HepG2 (cell line): Measurements from ENCODE around the gene NFILZ. TPM values are rescaled to one million over a fixed set of nuclear protein-coding genes. Genes with fewer than 3 reads are reported as not detected.

Source experiments
- ATAC-seq: fragments of 200-7000 bp; cut with Tn5 transposase; 3 replicates; pipeline ENCODE4 v1.9.1; 2020; ENCODE audit warnings: mild to moderate bottlenecking, moderate library complexity
- BruUV-seq: library from RNA; stranded (reverse); fragments of 400-500 nt; replicated peaks from 2 replicates; lab custom pipeline; 2021; lab: Mats Ljungman, UMichigan
- CTCF ChIA-PET: fragments of 300-600 bp; formaldehyde crosslinking; extraction: SDS; loops from one replicate; lab custom pipeline; 2021; ENCODE audit warnings: low total read pairs, inconsistent platforms, low intra/inter-chr PET ratio; lab: Yijun Ruan, JAX
- POLR2A ChIA-PET: fragments of 350-600 bp; sonication (Branson Sonifier 250); formaldehyde crosslinking; loops from one replicate; lab custom pipeline; 2020; ENCODE audit warnings: antibody characterized with exemption, inconsistent platforms; lab: Yijun Ruan, JAX
- DNase-seq: peaks from one replicate; pipeline ENCODE4 v3.0.0-alpha.2; 2015; ENCODE audit warnings: low spot score
- FAIRE-seq: peaks from 3 replicates; lab custom pipeline; 2011; peaks lifted over from hg19 to GRCh38; lab: Jason Lieb, UNC
- H2AFZ ChIP-seq: one replicate; pipeline ENCODE4 v1.6.1; 2011; ENCODE audit warnings: low read length, inconsistent platforms
- H3K27ac ChIP-seq: fragments of 300-600 bp; 3 replicates; pipeline ENCODE4 v1.8.0; 2011; ENCODE audit warnings: mixed run types, mild to moderate bottlenecking, mixed read lengths, low read length, inconsistent platforms; ENCODE audit not compliant: insufficient read depth; ENCODE audit errors: extremely low read length
- H3K27me3 ChIP-seq, 2 experiments: fragments of 200-600 bp in 1 of 2; 2 replicates in 1 of 2; 3 replicates in 1 of 2; pipeline versions ENCODE4 v1.6.0 to v1.8.0; 2011; ENCODE audit warnings: low read length in 2 of 2, mild to moderate bottlenecking in 2 of 2, moderate library complexity in 2 of 2, inconsistent platforms in 1 of 2; ENCODE audit not compliant: insufficient read depth in 2 of 2, control insufficient read depth in 1 of 2
- H3K36me3 ChIP-seq, 2 experiments: fragments of 200-600 bp in 1 of 2; replicated peaks in 1 of 2; 2 replicates in 1 of 2; 3 replicates in 1 of 2; pipeline versions ENCODE4 v1.5.1 to v1.8.0; 2011; ENCODE audit warnings: low read length in 2 of 2, inconsistent platforms in 1 of 2; ENCODE audit not compliant: insufficient read depth in 2 of 2, control insufficient read depth in 1 of 2
- H3K4me1 ChIP-seq: 2 replicates; pipeline ENCODE4 v1.5.1; 2012; ENCODE audit warnings: low read length, inconsistent platforms; ENCODE audit not compliant: insufficient read depth
- H3K4me2 ChIP-seq: 2 replicates; pipeline ENCODE4 v1.6.0; 2011; ENCODE audit warnings: low read depth, low read length, inconsistent platforms
- H3K4me3 ChIP-seq, 3 experiments: fragments of 200-600 bp in 1 of 3; sonication (generic), shearing (Covaris generic) in 1 of 3; replicated peaks in 1 of 3; 2 replicates each; pipeline ENCODE4 v1.5.1; 2011 to 2016; ENCODE audit warnings: low read length in 3 of 3, inconsistent platforms in 2 of 3, low read depth in 2 of 3, mild to moderate bottlenecking in 2 of 3, control low read depth in 1 of 3, mixed read lengths in 1 of 3; ENCODE audit not compliant: insufficient read depth in 1 of 3
- H3K79me2 ChIP-seq: one replicate; pipeline ENCODE4 v1.6.1; 2011; ENCODE audit warnings: low read length, inconsistent platforms; ENCODE audit not compliant: insufficient read depth
- H3K9ac ChIP-seq: 2 replicates; pipeline ENCODE4 v1.6.0; 2011; ENCODE audit warnings: mild to moderate bottlenecking, low read depth, low read length, inconsistent platforms; ENCODE audit not compliant: insufficient read depth
- H3K9me3 ChIP-seq: 2 replicates; pipeline ENCODE4 v1.5.1; 2012; ENCODE audit warnings: mild to moderate bottlenecking, low read length
- H4K20me1 ChIP-seq: 2 replicates; pipeline ENCODE4 v1.6.0; 2011; ENCODE audit warnings: inconsistent platforms, mild to moderate bottlenecking, low read length, moderate library complexity; ENCODE audit not compliant: insufficient read depth
- BRD4 ChIP-seq: sonication (generic); formaldehyde crosslinking; IDR thresholded peaks from 2 replicates; pipeline ENCODE4 v1.4.0; 2020; ENCODE audit warnings: missing genetic modification reagents
- GLI4 ChIP-seq: sonication (generic); formaldehyde crosslinking; IDR thresholded peaks from 2 replicates; pipeline ENCODE4 v1.5.1; 2020; ENCODE audit warnings: missing genetic modification reagents, mild to moderate bottlenecking, moderate library complexity, borderline replicate concordance
- HMG20A ChIP-seq: IDR thresholded peaks from 2 replicates; pipeline ENCODE4 v1.6.1; 2016; ENCODE audit warnings: borderline replicate concordance
- RXRB ChIP-seq: IDR thresholded peaks from 2 replicates; pipeline ENCODE4 v1.6.1; 2016; ENCODE audit warnings: borderline replicate concordance, missing genetic modification reagents, missing compliant biosample characterization
- SMC3 ChIP-seq: IDR thresholded peaks from 2 replicates; pipeline ENCODE4 v1.6.1; 2011; ENCODE audit warnings: low read length, improper control_type of control experiment
- SMYD3 ChIP-seq: sonication (generic); formaldehyde crosslinking; IDR thresholded peaks from 2 replicates; pipeline ENCODE4 v1.8.1; 2023; ENCODE audit warnings: mild to moderate bottlenecking, missing genetic modification reagents
- TRAFD1 ChIP-seq: sonication (generic); formaldehyde crosslinking; IDR thresholded peaks from 2 replicates; pipeline ENCODE4 v1.5.1; 2020; ENCODE audit warnings: missing genetic modification reagents, mild to moderate bottlenecking, borderline replicate concordance
- ZBTB40 ChIP-seq, 2 experiments: fragments of 450-650 bp in 1 of 2; sonication (generic) in 1 of 2; formaldehyde crosslinking in 1 of 2; IDR thresholded peaks; 2 replicates each; pipeline versions ENCODE4 v1.6.1 to v1.8.0; 2016 to 2022; ENCODE audit warnings: antibody characterized with exemption in 1 of 2, mild to moderate bottlenecking in 1 of 2, missing genetic modification reagents in 1 of 2
- ZMYM4 ChIP-seq: sonication (generic); formaldehyde crosslinking; IDR thresholded peaks from 2 replicates; pipeline ENCODE4 v1.8.1; 2023; ENCODE audit warnings: mild to moderate bottlenecking, missing genetic modification reagents
- ZNF343 ChIP-seq: sonication (generic); formaldehyde crosslinking; IDR thresholded peaks from 2 replicates; pipeline ENCODE4 v1.4.0; 2020; ENCODE audit warnings: mild to moderate bottlenecking, missing genetic modification reagents
- ZNF644 ChIP-seq: IDR thresholded peaks from 2 replicates; pipeline ENCODE4 v1.6.1; 2016; ENCODE audit warnings: low read depth
- WGBS: methylation state at CpG from one replicate; pipeline ENCODE4 v1.1.6; 2017; ENCODE audit warnings: low lambda C conversion rate; 5-methylcytosine and 5-hydroxymethylcytosine counted together
- in situ Hi-C: cut with HindIII; loops from 2 replicates; pipeline ENCODE4 v1.10.0; 2017; ENCODE audit warnings: low pct_unique_long_range_greater_than_20kb; ENCODE audit not compliant: extremely low pct_ligation_motif_present
- intact Hi-C: fragments of 100-400 bp; cut with micrococcal nuclease; formaldehyde crosslinking; loops from one replicate; pipeline ENCODE4 v1.10.0; 2022; ENCODE audit not compliant: unreplicated experiment
- polyA plus RNA-seq, 8 experiments: library from polyadenylated mRNA; depleted of rRNA in 3 of 8; stranded (reverse) in 7 of 8; unstranded in 1 of 8; fragments of >200 nt; fragmentation: Illumina TruSeq in 4 of 8; extraction: Trizol in 4 of 8; gene quantifications; 2 replicates each; pipeline versions ENCODE4 v1.2.1 to v1.2.3, GENCODE V29; 2011 to 2016; ENCODE audit warnings: low read depth in 4 of 8, missing spikeins in 1 of 8, mixed read lengths in 1 of 8; ENCODE audit not compliant: insufficient read depth in 1 of 8
- total RNA-seq, 5 experiments: library from RNA; depleted of rRNA; stranded (reverse); fragments of >200 nt; fragmentation: Illumina TruSeq; extraction: Trizol; gene quantifications; 2 replicates each; pipeline ENCODE4 v1.2.3, GENCODE V29; 2016; ENCODE audit warnings: low read depth in 1 of 5

The NFILZ gene
- total and polyA plus RNA-seq, 2 of the 13 experiments (the other 11 are each of a cell fraction or from before 2014, with no cell fraction given): not detected

DNA sequence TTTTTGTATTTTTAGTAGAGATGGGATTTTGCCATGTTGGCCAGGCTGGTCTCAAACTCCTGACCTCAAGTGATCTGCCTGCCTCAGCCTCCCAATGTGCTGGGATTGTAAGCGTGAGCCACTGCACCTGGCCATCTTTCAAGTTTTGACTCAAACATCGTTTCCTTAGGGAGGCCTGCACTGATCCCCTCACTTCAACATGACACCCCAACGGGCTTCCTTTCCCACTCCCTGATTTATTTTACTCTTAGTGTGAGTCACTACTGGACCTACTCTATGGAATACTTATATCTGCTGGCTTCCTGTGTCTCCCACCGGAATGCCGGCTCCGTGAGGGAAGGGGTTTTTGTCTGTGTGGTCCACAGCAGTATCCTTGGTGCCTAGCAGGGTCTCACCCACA is 15.4 kb upstream of the NFILZ start (continued):
- no peak for TF ChIP-seq GLI4 (CRISPR knock-in tag)
- TF ChIP-seq ZNF644 (CRISPR knock-in tag): no peak
- no peak for TF ChIP-seq HMG20A (CRISPR knock-in tag)
- TF ChIP-seq ZNF343 (CRISPR knock-in tag): no peak
- TF ChIP-seq SMYD3 (CRISPR knock-in tag): no peak
- TF ChIP-seq BRD4 (CRISPR knock-in tag): no peak
- no peak for TF ChIP-seq ZMYM4

GRCh38 chr19:8615813-8616596 is 14.4 kb upstream of the NFILZ start:
- no peak overlapping the region for H3K27ac ChIP-seq
- peaks cover 22% of the 10 kb centered on the region for H3K4me1 ChIP-seq
- ATAC-seq: peak; percentile 43; the same call in 2 of the 3 replicates
- H3K9ac ChIP-seq: no peak overlapping the region
- H3K9me3 ChIP-seq: no peaks in the 10 kb centered on the region
- ChIA-PET CTCF (interaction anchor here (0.7 to 4.3 kb wide), 5 partner anchors 22 to 78 kb away, joined by 3 to 45 read pairs (median 3); no protein-coding TSS in a partner anchor), POLR2A (interaction anchor here (0.9 kb wide), 1 partner anchor 90 kb away, joined by 3 read pairs; no protein-coding TSS in a partner anchor)
- H2AFZ ChIP-seq: no peak overlapping the region
- H4K20me1 ChIP-seq: no peaks in the 10 kb centered on the region
- no TSS peak for BruUV-seq
- peak; percentile 94 for FAIRE-seq
- H3K27me3 ChIP-seq: no peaks in the 10 kb centered on the region
- intact Hi-C loops (loop anchor here (1.0 kb wide), 2 partner anchors 26 to 78 kb away; no protein-coding TSS in a partner anchor), in situ Hi-C loops (no loop called here)
- H3K79me2 ChIP-seq: no peaks in the 10 kb centered on the region
- WGBS: 11% methylated on average over 23 of the region's 23 CpGs
- DNase-seq: peak; percentile 62
- H3K4me2 ChIP-seq: 0 out of 2 replicates have a peak overlapping the region, but pooled peaks have one; percentile 21
- H3K4me3 ChIP-seq: no peak overlapping the region
- H3K36me3 ChIP-seq: no peaks in the 10 kb centered on the region
- TF ChIP-seq ZBTB40 (IDR thresholded peaks at IDR 0.05) (no peak), ZBTB40 (CRISPR knock-in tag; IDR thresholded peaks at IDR 0.05) (no peak), TRAFD1 (no peak), SMC3 (peak; percentile 94), RXRB (CRISPR knock-in tag) (peak; percentile 40; the same call in 1 of the 2 replicates)
